Keratinocyte (primary cell): Measurements from ENCODE around the gene IFT122.

Experiments
- EZH2 ChIP-seq: IDR thresholded peaks from one replicate; pipeline ENCODE4 v1.6.1; 2012; ENCODE audit warnings: inconsistent platforms, mild to moderate bottlenecking, low read length, moderate library complexity
- TF ChIP-seq, protein P1 (sequence below), 3 experiments: IDR thresholded peaks in 1 of 3; conservative IDR thresholded peaks in 1 of 3; optimal IDR thresholded peaks in 1 of 3; 2 replicates in 2 of 3; 3 replicates in 1 of 3; pipeline versions ENCODE3 to v1.5.1; 2011; ENCODE audit warnings: low read length in 3 of 3, mild to moderate bottlenecking in 3 of 3, moderate library complexity in 2 of 3, control low read depth in 1 of 3, inconsistent platforms in 1 of 3; ENCODE audit not compliant: insufficient read depth in 2 of 3; ENCODE audit errors: extremely low read depth in 1 of 3

- no peak for TF ChIP-seq EZH2
- TF ChIP-seq, protein P1, sequence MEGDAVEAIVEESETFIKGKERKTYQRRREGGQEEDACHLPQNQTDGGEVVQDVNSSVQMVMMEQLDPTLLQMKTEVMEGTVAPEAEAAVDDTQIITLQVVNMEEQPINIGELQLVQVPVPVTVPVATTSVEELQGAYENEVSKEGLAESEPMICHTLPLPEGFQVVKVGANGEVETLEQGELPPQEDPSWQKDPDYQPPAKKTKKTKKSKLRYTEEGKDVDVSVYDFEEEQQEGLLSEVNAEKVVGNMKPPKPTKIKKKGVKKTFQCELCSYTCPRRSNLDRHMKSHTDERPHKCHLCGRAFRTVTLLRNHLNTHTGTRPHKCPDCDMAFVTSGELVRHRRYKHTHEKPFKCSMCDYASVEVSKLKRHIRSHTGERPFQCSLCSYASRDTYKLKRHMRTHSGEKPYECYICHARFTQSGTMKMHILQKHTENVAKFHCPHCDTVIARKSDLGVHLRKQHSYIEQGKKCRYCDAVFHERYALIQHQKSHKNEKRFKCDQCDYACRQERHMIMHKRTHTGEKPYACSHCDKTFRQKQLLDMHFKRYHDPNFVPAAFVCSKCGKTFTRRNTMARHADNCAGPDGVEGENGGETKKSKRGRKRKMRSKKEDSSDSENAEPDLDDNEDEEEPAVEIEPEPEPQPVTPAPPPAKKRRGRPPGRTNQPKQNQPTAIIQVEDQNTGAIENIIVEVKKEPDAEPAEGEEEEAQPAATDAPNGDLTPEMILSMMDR (optimal IDR thresholded peaks at IDR 0.05 in 1 of 3, IDR thresholded peaks at IDR 0.05 in 1 of 3, conservative IDR thresholded peaks at IDR 0.05 in 1 of 3; ENCODE audit: extremely low read depth in 1 of 3, insufficient read depth in 2 of 3, low read length in 3 of 3), result no peak
Observed at GRCh38 chr3:129542747-129543146, 102.7 kb downstream of the IFT122 start.
